Peyer's patch (tissue), 4 donors: ENCODE results near the gene PLA2G4A.

Source experiments
- CTCF ChIP-seq, 6 experiments: fragments of 450-650 bp in 4 of 6; fragments of 200-600 bp in 2 of 6; sonication (generic) in 1 of 6; IDR thresholded peaks; one replicate each; pipeline ENCODE4 v1.5.1; 2017 to 2019; ENCODE audit warnings: antibody characterized with exemption in 6 of 6, mild to moderate bottlenecking in 3 of 6, moderate library complexity in 1 of 6
- POLR2A ChIP-seq, 2 donors: fragments of 450-650 bp; IDR thresholded peaks; one replicate each; pipeline ENCODE4 v1.5.1; 2017; ENCODE audit warnings: antibody characterized with exemption in 2 of 2, mild to moderate bottlenecking in 2 of 2, moderate library complexity in 2 of 2

GRCh38 chr1:186930238-186930637, 101.5 kb downstream of the PLA2G4A start:
- TF ChIP-seq POLR2A (IDR thresholded peaks at IDR 0.05), result no peak
- no peak for TF ChIP-seq CTCF (IDR thresholded peaks at IDR 0.05)
